ENCODE results near the gene KCTD16.

KCTD16 gene

GRCh38 chr5:144167998-144168397, 2.7 kb upstream of the KCTD16 start:
- DNase-seq = no peak

- DNase-seq = no peak
These were observed 783 bp upstream of the KCTD16 start for GRCh38 chr5:144169904-144170275.

- no peak for DNase-seq
These were observed 3.1 kb downstream of the KCTD16 start for GRCh38 chr5:144173766-144174165.

- no peak for DNase-seq
These were observed 6.9 kb downstream of the KCTD16 start for GRCh38 chr5:144177548-144177947.

GRCh38 chr5:144179226-144179625, 8.6 kb downstream of the KCTD16 start:
- no peak for DNase-seq

GRCh38 chr5:144183254-144183889, 12.7 kb downstream of the KCTD16 start:
- DNase-seq = peak in 2 of 3 experiments; percentile 40 to 42

- DNase-seq = peak in 2 of 3 experiments; percentile 30 to 71
These were observed 17.1 kb downstream of the KCTD16 start for GRCh38 chr5:144187699-144188294.

- no peak for DNase-seq
These were observed 19.2 kb downstream of the KCTD16 start for GRCh38 chr5:144189800-144190429.

GRCh38 chr5:144191531-144191930, 20.9 kb downstream of the KCTD16 start:
- DNase-seq = no peak

- peak in 2 of 3 experiments; percentile 12 to 43 for DNase-seq
These were observed 21.3 kb downstream of the KCTD16 start for GRCh38 chr5:144191998-144192397.

GRCh38 chr5:144192661-144193060, 22.0 kb downstream of the KCTD16 start:
- no peak for DNase-seq

GRCh38 chr5:144194144-144194543, 23.5 kb downstream of the KCTD16 start:
- no peak for DNase-seq

GRCh38 chr5:144195448-144195847, 24.8 kb downstream of the KCTD16 start:
- DNase-seq = peak in 1 of 3 experiments; percentile 13

GRCh38 chr5:144196612-144197011, 25.9 kb downstream of the KCTD16 start:
- peak in 2 of 3 experiments; percentile 6 to 59 for DNase-seq

- peak in 1 of 3 experiments; percentile 38 for DNase-seq
These were observed 27.7 kb downstream of the KCTD16 start for GRCh38 chr5:144198386-144198785.

- DNase-seq = no peak
These were observed 30.9 kb downstream of the KCTD16 start for GRCh38 chr5:144201588-144201987.

GRCh38 chr5:144202072-144202471, 31.4 kb downstream of the KCTD16 start:
- DNase-seq = no peak

GRCh38 chr5:144202726-144203125, 32.1 kb downstream of the KCTD16 start:
- DNase-seq = no peak

- DNase-seq = peak; percentile 27 to 79 (median 73)
These were observed 33.3 kb downstream of the KCTD16 start for GRCh38 chr5:144203750-144204596.

- DNase-seq = peak in 2 of 3 experiments; percentile 52 to 66
These were observed 34.5 kb downstream of the KCTD16 start for GRCh38 chr5:144205141-144205551.

GRCh38 chr5:144206141-144206540, 35.5 kb downstream of the KCTD16 start:
- peak in 1 of 3 experiments; percentile 31 for DNase-seq

GRCh38 chr5:144207875-144208444, 37.3 kb downstream of the KCTD16 start:
- peak in 1 of 3 experiments; percentile 24 for DNase-seq

GRCh38 chr5:144209361-144209760, 38.7 kb downstream of the KCTD16 start:
- peak in 2 of 3 experiments; percentile 33 to 77 for DNase-seq
